H1 (cell line): ENCODE data around the gene DDX18. TPM values are rescaled to one million over a fixed set of nuclear protein-coding genes. Genes with fewer than 3 reads are reported as not detected.

ENCODE experiments used
- HDAC2 ChIP-seq, 2 experiments: fragments of 300-600 bp in 1 of 2; sonication (generic) in 1 of 2; IDR thresholded peaks; 2 replicates each; pipeline ENCODE4 v1.6.1; 2011 to 2012; ENCODE audit warnings: low read depth in 2 of 2, low read length in 2 of 2, mild to moderate bottlenecking in 2 of 2, moderate library complexity in 2 of 2, borderline replicate concordance in 1 of 2, inconsistent platforms in 1 of 2
- JUN ChIP-seq: IDR thresholded peaks from 2 replicates; pipeline ENCODE4 v1.6.1; 2011; ENCODE audit warnings: low read depth, mild to moderate bottlenecking, improper control_type of control experiment, low read length
- KDM1A ChIP-seq: fragments of 200-600, 300-600 bp; sonication (generic); IDR thresholded peaks from 2 replicates; pipeline ENCODE4 v1.7.1; 2016; ENCODE audit warnings: mild to moderate bottlenecking, low read length, borderline replicate concordance
- MAFK ChIP-seq: IDR thresholded peaks from 2 replicates; pipeline ENCODE4 v1.6.1; 2012; ENCODE audit warnings: low read depth, mild to moderate bottlenecking, improper control_type of control experiment, low read length
- NANOG ChIP-seq: IDR thresholded peaks from 2 replicates; pipeline ENCODE4 v1.6.1; 2011; ENCODE audit warnings: low read length, low read depth, mild to moderate bottlenecking, inconsistent platforms; ENCODE audit not compliant: insufficient read depth, poor library complexity, severe bottlenecking
- POLR2A ChIP-seq, 2 experiments: IDR thresholded peaks; 1 replicate in 1 of 2; 2 replicates in 1 of 2; pipeline ENCODE4 v1.6.1; 2011; ENCODE audit warnings: low read depth in 2 of 2, low read length in 2 of 2, mild to moderate bottlenecking in 2 of 2; ENCODE audit errors: control extremely low read depth in 1 of 2
- RBBP5 ChIP-seq: IDR thresholded peaks from 2 replicates; pipeline ENCODE4 v1.7.1; 2012; ENCODE audit warnings: low read depth, mild to moderate bottlenecking, inconsistent platforms, low read length, moderate library complexity, borderline replicate concordance
- SIX5 ChIP-seq: IDR thresholded peaks from 2 replicates; pipeline ENCODE4 v1.6.1; 2011; ENCODE audit warnings: mild to moderate bottlenecking, low read depth, low read length
- SP1 ChIP-seq: IDR thresholded peaks from 2 replicates; pipeline ENCODE4 v1.6.1; 2011; ENCODE audit warnings: low read depth, low read length
- TAF1 ChIP-seq: IDR thresholded peaks from 2 replicates; pipeline ENCODE4 v1.6.1; 2011; ENCODE audit warnings: mild to moderate bottlenecking, low read depth, low read length
- YY1 ChIP-seq: IDR thresholded peaks from 2 replicates; pipeline ENCODE4 v1.6.1; 2011; ENCODE audit warnings: low read depth, mild to moderate bottlenecking, low read length
- polyA plus RNA-seq, 7 experiments: library from polyadenylated mRNA; depleted of rRNA in 3 of 7; stranded (reverse) in 5 of 7; unstranded in 2 of 7; fragments of >200 nt in 5 of 7; fragments of 200-250 nt in 2 of 7; gene quantifications; 1 replicate in 5 of 7; 2 replicates in 1 of 7; 4 replicates in 1 of 7; pipeline versions ENCODE4 v1.2.1 to v1.2.3, GENCODE V29; 2011 to 2013; ENCODE audit warnings: missing spikeins in 2 of 7, mixed read lengths in 2 of 7
- total RNA-seq: library from RNA; stranded (reverse); fragmentation: NEBNext Ultra II Directional; extraction: Animal tissue kit (Norgen Biotek cat#: 25700); gene quantifications from 2 replicates; pipeline ENCODE4 v1.2.1, GENCODE V29; 2021
- TF ChIP-seq, protein P1 (sequence below): fragments of 300-600 bp; sonication (generic); IDR thresholded peaks from 2 replicates; pipeline ENCODE4 v1.7.1; 2012; ENCODE audit warnings: low read length, moderate library complexity, mild to moderate bottlenecking, inconsistent platforms; ENCODE audit not compliant: insufficient replicate concordance
- TF ChIP-seq, protein P2 (sequence below): IDR thresholded peaks from 2 replicates; pipeline ENCODE4 v1.6.1; 2012; ENCODE audit warnings: inconsistent platforms

The DDX18 gene
- total and polyA plus RNA-seq, 2 of the 8 experiments (the other 6 are each of a cell fraction or from before 2014, with no cell fraction given), result 31.3 to 119 TPM

DNA sequence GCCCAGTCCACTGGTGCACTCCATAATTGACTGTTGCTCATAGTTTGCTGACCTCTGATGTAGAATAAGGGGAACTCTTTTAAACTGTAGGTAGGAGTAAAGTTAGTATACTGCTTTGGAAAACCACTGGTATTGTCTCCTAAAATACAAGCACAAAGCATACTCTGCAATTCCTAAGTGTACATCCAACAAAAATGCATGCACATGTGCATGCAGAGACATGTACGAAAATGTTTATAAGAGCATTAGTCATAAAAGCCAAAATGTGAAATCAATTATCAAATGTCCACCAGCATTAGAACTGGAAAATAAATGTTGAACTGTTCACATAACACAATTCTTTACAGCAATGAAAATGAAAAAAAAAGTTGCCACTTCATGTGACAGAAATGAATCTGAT is 39.8 kb upstream of the DDX18 start (continued):
- TF ChIP-seq, protein P1, sequence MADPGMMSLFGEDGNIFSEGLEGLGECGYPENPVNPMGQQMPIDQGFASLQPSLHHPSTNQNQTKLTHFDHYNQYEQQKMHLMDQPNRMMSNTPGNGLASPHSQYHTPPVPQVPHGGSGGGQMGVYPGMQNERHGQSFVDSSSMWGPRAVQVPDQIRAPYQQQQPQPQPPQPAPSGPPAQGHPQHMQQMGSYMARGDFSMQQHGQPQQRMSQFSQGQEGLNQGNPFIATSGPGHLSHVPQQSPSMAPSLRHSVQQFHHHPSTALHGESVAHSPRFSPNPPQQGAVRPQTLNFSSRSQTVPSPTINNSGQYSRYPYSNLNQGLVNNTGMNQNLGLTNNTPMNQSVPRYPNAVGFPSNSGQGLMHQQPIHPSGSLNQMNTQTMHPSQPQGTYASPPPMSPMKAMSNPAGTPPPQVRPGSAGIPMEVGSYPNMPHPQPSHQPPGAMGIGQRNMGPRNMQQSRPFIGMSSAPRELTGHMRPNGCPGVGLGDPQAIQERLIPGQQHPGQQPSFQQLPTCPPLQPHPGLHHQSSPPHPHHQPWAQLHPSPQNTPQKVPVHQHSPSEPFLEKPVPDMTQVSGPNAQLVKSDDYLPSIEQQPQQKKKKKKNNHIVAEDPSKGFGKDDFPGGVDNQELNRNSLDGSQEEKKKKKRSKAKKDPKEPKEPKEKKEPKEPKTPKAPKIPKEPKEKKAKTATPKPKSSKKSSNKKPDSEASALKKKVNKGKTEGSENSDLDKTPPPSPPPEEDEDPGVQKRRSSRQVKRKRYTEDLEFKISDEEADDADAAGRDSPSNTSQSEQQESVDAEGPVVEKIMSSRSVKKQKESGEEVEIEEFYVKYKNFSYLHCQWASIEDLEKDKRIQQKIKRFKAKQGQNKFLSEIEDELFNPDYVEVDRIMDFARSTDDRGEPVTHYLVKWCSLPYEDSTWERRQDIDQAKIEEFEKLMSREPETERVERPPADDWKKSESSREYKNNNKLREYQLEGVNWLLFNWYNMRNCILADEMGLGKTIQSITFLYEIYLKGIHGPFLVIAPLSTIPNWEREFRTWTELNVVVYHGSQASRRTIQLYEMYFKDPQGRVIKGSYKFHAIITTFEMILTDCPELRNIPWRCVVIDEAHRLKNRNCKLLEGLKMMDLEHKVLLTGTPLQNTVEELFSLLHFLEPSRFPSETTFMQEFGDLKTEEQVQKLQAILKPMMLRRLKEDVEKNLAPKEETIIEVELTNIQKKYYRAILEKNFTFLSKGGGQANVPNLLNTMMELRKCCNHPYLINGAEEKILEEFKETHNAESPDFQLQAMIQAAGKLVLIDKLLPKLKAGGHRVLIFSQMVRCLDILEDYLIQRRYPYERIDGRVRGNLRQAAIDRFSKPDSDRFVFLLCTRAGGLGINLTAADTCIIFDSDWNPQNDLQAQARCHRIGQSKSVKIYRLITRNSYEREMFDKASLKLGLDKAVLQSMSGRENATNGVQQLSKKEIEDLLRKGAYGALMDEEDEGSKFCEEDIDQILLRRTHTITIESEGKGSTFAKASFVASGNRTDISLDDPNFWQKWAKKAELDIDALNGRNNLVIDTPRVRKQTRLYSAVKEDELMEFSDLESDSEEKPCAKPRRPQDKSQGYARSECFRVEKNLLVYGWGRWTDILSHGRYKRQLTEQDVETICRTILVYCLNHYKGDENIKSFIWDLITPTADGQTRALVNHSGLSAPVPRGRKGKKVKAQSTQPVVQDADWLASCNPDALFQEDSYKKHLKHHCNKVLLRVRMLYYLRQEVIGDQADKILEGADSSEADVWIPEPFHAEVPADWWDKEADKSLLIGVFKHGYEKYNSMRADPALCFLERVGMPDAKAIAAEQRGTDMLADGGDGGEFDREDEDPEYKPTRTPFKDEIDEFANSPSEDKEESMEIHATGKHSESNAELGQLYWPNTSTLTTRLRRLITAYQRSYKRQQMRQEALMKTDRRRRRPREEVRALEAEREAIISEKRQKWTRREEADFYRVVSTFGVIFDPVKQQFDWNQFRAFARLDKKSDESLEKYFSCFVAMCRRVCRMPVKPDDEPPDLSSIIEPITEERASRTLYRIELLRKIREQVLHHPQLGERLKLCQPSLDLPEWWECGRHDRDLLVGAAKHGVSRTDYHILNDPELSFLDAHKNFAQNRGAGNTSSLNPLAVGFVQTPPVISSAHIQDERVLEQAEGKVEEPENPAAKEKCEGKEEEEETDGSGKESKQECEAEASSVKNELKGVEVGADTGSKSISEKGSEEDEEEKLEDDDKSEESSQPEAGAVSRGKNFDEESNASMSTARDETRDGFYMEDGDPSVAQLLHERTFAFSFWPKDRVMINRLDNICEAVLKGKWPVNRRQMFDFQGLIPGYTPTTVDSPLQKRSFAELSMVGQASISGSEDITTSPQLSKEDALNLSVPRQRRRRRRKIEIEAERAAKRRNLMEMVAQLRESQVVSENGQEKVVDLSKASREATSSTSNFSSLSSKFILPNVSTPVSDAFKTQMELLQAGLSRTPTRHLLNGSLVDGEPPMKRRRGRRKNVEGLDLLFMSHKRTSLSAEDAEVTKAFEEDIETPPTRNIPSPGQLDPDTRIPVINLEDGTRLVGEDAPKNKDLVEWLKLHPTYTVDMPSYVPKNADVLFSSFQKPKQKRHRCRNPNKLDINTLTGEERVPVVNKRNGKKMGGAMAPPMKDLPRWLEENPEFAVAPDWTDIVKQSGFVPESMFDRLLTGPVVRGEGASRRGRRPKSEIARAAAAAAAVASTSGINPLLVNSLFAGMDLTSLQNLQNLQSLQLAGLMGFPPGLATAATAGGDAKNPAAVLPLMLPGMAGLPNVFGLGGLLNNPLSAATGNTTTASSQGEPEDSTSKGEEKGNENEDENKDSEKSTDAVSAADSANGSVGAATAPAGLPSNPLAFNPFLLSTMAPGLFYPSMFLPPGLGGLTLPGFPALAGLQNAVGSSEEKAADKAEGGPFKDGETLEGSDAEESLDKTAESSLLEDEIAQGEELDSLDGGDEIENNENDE, result no peak
- TF ChIP-seq YY1 (no peak), SP1 (no peak), HDAC2 (IDR thresholded peaks at IDR 0.05; ENCODE audit: borderline replicate concordance in 1 of 2, low read depth in 2 of 2, low read length in 2 of 2) (no peak), RBBP5 (no peak), TAF1 (no peak), POLR2A (IDR thresholded peaks at IDR 0.05; ENCODE audit: control extremely low read depth in 1 of 2, low read depth in 2 of 2, low read length in 2 of 2) (no peak), SIX5 (no peak), JUN (no peak), MAFK (no peak), NANOG (no peak), KDM1A (no peak)
- TF ChIP-seq, protein P2, sequence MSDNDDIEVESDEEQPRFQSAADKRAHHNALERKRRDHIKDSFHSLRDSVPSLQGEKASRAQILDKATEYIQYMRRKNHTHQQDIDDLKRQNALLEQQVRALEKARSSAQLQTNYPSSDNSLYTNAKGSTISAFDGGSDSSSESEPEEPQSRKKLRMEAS, result no peak
